Loucy (cell line): ENCODE measurements around the gene PTPRO.

Experiments used
- CTCF ChIP-seq: fragments of 200-600 bp; sonication (generic); conservative IDR thresholded peaks from 2 replicates; pipeline ENCODE4 v1.5.1; 2014; ENCODE audit warnings: mild to moderate bottlenecking, antibody characterized with exemption, low read length
- EZH2phosphoT487 ChIP-seq: fragments of 200-600 bp; IDR thresholded peaks from 2 replicates; pipeline ENCODE4 v1.6.1; 2018; ENCODE audit warnings: antibody characterized with exemption, mild to moderate bottlenecking, moderate library complexity, borderline replicate concordance

- no peak for TF ChIP-seq CTCF
- no peak for TF ChIP-seq EZH2phosphoT487
Observed at GRCh38 chr12:15540469-15540872, 218.2 kb downstream of the PTPRO start.
